ENCODE results near the gene SPCS1.

SPCS1 gene

DNA sequence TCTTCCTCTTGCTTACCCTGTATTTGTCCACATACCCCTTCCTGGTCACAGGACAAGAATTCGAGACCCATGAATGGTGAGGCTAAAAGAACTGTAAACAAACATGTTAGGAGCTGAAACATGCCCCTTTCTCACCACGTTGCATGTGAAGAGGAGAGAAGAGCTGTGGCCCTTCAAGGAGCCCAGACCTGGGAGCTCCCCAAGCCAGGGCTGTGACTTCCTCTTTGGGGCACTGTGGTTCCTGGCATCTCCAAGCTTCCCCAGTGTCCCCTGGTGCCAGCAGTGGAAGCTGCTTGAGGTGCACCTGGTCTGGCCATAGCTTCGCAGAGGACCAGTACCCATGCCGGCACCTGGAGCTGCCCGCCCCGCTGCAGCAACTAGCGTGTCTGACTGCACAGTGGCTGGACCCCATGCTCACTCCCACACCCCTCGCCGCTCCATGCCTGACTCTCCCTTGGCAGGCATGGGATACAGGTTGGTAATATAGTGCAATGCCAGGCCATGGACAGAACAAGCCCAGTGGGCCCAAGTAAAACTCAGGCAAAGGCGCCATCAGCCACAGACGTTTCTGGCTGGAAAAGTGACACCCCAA, 9.9 kb downstream of the SPCS1 start:
- ChIA-PET CTCF (no interaction called here), POLR2A (no interaction called here)
- no peaks in the 10 kb centered on the region for H3K4me1 ChIP-seq (ENCODE audit: control insufficient read depth, insufficient read depth, low read length)
- peaks cover 0 to 32% of the 10 kb centered on the region in 2 experiments; a peak in 2 of 3 replicates for H3K36me3 ChIP-seq (ENCODE audit: control insufficient read depth in 2 of 2, insufficient read depth in 1 of 2, low read length in 2 of 2)
- TF ChIP-seq, protein P1, sequence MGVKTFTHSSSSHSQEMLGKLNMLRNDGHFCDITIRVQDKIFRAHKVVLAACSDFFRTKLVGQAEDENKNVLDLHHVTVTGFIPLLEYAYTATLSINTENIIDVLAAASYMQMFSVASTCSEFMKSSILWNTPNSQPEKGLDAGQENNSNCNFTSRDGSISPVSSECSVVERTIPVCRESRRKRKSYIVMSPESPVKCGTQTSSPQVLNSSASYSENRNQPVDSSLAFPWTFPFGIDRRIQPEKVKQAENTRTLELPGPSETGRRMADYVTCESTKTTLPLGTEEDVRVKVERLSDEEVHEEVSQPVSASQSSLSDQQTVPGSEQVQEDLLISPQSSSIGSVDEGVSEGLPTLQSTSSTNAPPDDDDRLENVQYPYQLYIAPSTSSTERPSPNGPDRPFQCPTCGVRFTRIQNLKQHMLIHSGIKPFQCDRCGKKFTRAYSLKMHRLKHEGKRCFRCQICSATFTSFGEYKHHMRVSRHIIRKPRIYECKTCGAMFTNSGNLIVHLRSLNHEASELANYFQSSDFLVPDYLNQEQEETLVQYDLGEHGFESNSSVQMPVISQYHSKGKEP (tag by site-specific recombination; IDR thresholded peaks at IDR 0.05) = no peak
- TF ChIP-seq ZNF777 (tag by site-specific recombination; IDR thresholded peaks at IDR 0.05; ENCODE audit: borderline replicate concordance) = no peak
- no peak for TF ChIP-seq ZNF394 (tag by site-specific recombination; IDR thresholded peaks at IDR 0.05; ENCODE audit: borderline replicate concordance)
- no peak for TF ChIP-seq ZNF423 (tag by site-specific recombination; IDR thresholded peaks at IDR 0.05)
- TF ChIP-seq ZSCAN16 (tag by site-specific recombination; IDR thresholded peaks at IDR 0.05) = no peak
- TF ChIP-seq, protein P2, sequence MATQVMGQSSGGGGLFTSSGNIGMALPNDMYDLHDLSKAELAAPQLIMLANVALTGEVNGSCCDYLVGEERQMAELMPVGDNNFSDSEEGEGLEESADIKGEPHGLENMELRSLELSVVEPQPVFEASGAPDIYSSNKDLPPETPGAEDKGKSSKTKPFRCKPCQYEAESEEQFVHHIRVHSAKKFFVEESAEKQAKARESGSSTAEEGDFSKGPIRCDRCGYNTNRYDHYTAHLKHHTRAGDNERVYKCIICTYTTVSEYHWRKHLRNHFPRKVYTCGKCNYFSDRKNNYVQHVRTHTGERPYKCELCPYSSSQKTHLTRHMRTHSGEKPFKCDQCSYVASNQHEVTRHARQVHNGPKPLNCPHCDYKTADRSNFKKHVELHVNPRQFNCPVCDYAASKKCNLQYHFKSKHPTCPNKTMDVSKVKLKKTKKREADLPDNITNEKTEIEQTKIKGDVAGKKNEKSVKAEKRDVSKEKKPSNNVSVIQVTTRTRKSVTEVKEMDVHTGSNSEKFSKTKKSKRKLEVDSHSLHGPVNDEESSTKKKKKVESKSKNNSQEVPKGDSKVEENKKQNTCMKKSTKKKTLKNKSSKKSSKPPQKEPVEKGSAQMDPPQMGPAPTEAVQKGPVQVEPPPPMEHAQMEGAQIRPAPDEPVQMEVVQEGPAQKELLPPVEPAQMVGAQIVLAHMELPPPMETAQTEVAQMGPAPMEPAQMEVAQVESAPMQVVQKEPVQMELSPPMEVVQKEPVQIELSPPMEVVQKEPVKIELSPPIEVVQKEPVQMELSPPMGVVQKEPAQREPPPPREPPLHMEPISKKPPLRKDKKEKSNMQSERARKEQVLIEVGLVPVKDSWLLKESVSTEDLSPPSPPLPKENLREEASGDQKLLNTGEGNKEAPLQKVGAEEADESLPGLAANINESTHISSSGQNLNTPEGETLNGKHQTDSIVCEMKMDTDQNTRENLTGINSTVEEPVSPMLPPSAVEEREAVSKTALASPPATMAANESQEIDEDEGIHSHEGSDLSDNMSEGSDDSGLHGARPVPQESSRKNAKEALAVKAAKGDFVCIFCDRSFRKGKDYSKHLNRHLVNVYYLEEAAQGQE (tag by site-specific recombination; IDR thresholded peaks at IDR 0.05) = no peak
- no peak for TF ChIP-seq ZNF133 (tag by site-specific recombination; IDR thresholded peaks at IDR 0.05)
- TF ChIP-seq GLIS1 (tag by site-specific recombination; IDR thresholded peaks at IDR 0.05) = no peak
- TF ChIP-seq, protein P3, sequence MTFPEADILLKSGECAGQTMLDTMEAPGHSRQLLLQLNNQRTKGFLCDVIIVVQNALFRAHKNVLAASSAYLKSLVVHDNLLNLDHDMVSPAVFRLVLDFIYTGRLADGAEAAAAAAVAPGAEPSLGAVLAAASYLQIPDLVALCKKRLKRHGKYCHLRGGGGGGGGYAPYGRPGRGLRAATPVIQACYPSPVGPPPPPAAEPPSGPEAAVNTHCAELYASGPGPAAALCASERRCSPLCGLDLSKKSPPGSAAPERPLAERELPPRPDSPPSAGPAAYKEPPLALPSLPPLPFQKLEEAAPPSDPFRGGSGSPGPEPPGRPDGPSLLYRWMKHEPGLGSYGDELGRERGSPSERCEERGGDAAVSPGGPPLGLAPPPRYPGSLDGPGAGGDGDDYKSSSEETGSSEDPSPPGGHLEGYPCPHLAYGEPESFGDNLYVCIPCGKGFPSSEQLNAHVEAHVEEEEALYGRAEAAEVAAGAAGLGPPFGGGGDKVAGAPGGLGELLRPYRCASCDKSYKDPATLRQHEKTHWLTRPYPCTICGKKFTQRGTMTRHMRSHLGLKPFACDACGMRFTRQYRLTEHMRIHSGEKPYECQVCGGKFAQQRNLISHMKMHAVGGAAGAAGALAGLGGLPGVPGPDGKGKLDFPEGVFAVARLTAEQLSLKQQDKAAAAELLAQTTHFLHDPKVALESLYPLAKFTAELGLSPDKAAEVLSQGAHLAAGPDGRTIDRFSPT (tag by site-specific recombination; IDR thresholded peaks at IDR 0.05) = no peak
- no peak for TF ChIP-seq MEIS1 (CRISPR knock-in tag; IDR thresholded peaks at IDR 0.05; ENCODE audit: borderline replicate concordance)
- TF ChIP-seq, protein P4, sequence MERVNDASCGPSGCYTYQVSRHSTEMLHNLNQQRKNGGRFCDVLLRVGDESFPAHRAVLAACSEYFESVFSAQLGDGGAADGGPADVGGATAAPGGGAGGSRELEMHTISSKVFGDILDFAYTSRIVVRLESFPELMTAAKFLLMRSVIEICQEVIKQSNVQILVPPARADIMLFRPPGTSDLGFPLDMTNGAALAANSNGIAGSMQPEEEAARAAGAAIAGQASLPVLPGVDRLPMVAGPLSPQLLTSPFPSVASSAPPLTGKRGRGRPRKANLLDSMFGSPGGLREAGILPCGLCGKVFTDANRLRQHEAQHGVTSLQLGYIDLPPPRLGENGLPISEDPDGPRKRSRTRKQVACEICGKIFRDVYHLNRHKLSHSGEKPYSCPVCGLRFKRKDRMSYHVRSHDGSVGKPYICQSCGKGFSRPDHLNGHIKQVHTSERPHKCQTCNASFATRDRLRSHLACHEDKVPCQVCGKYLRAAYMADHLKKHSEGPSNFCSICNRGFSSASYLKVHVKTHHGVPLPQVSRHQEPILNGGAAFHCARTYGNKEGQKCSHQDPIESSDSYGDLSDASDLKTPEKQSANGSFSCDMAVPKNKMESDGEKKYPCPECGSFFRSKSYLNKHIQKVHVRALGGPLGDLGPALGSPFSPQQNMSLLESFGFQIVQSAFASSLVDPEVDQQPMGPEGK (tag by site-specific recombination; IDR thresholded peaks at IDR 0.05) = no peak
- no peak for TF ChIP-seq ZNF19 (tag by site-specific recombination; IDR thresholded peaks at IDR 0.05; ENCODE audit: low read depth)
- TF ChIP-seq ZNF621 (tag by site-specific recombination; IDR thresholded peaks at IDR 0.05) = no peak
- H3K9me3 ChIP-seq (ENCODE audit: control insufficient read depth, insufficient read depth, low read depth, low read length) = no peaks in the 10 kb centered on the region
- H3K4me3 ChIP-seq (ENCODE audit: low read depth, low read length) = no peak overlapping the region
- H3K27ac ChIP-seq (ENCODE audit: extremely low read depth, low read depth, low read length) = no peak overlapping the region

DNA sequence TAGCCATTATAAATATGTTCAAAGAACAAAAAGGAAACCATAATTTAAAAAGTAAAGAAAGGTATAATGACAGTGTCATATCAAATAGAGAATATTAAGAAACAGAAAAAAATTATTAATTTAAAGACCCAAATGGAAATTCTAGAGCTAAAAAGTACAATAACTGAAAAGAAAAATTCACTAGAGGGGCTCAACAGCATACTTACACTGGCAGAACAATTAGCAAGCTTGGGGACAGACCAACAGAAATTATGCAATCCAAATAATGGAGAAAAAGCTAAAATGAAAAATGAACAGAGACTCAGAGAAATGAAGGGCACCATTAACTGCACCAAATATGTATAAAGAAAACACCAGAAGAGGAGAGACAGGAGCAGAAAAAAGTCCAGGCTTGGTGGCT, 13.7 kb downstream of the SPCS1 start:
- TF ChIP-seq, protein P5, sequence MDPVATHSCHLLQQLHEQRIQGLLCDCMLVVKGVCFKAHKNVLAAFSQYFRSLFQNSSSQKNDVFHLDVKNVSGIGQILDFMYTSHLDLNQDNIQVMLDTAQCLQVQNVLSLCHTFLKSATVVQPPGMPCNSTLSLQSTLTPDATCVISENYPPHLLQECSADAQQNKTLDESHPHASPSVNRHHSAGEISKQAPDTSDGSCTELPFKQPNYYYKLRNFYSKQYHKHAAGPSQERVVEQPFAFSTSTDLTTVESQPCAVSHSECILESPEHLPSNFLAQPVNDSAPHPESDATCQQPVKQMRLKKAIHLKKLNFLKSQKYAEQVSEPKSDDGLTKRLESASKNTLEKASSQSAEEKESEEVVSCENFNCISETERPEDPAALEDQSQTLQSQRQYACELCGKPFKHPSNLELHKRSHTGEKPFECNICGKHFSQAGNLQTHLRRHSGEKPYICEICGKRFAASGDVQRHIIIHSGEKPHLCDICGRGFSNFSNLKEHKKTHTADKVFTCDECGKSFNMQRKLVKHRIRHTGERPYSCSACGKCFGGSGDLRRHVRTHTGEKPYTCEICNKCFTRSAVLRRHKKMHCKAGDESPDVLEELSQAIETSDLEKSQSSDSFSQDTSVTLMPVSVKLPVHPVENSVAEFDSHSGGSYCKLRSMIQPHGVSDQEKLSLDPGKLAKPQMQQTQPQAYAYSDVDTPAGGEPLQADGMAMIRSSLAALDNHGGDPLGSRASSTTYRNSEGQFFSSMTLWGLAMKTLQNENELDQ (tag by site-specific recombination; IDR thresholded peaks at IDR 0.05; ENCODE audit: low read depth) = no peak
- no peak for TF ChIP-seq ZSCAN16 (tag by site-specific recombination; IDR thresholded peaks at IDR 0.05)
- TF ChIP-seq SALL2 (tag by site-specific recombination; IDR thresholded peaks at IDR 0.05; ENCODE audit: borderline replicate concordance) = no peak
- CTCF ChIA-PET = interaction anchor here (0.7 kb wide), 1 partner anchor 52 kb away, joined by 3 read pairs; no protein-coding TSS in a partner anchor
- no peak overlapping the region for H3K4me3 ChIP-seq (ENCODE audit: low read depth, low read length)

More for the DNA sequence above, 13.7 kb downstream of the SPCS1 start:
- Histone ChIP-seq H3K4me1 (ENCODE audit: control insufficient read depth, insufficient read depth, low read length) (no peaks in the 10 kb centered on the region), H3K36me3 (ENCODE audit: control insufficient read depth in 2 of 2, insufficient read depth in 1 of 2, low read length in 2 of 2) (peaks cover 0 to 29% of the 10 kb centered on the region in 2 experiments; a peak in 2 of 3 replicates), H3K9me3 (ENCODE audit: control insufficient read depth, insufficient read depth, low read depth, low read length) (no peaks in the 10 kb centered on the region), H3K27ac (ENCODE audit: extremely low read depth, low read depth, low read length) (no peak overlapping the region)
- POLR2A ChIA-PET = no interaction called here

Data from HEK293 (cell line).